Stimulated activated CD4-positive, alpha-beta T cell treated with anti-CD3 and anti-CD28 coated beads, Interleukin-15, amount 100 ng/mL, for 24 hours (primary cell): ENCODE results near the gene COG7.
"Not testable (repeated sequence)": the region's sequence is repeated elsewhere in the genome, so short reads cannot be mapped to it uniquely, and the experiment has no call there.

ENCODE experiments used
- DNase-seq: peaks from one replicate; pipeline ENCODE4 v3.0.0-alpha.2; 2020

COG7 gene

GRCh38 chr16:23408823-23409298 is 44.1 kb downstream of the COG7 start:
- no peak for DNase-seq

- no peak for DNase-seq
Observed at GRCh38 chr16:23408242-23408822, 44.7 kb downstream of the COG7 start.

GRCh38 chr16:23407436-23408127 is 45.4 kb downstream of the COG7 start:
- no peak for DNase-seq

GRCh38 chr16:23406546-23407240 is 46.3 kb downstream of the COG7 start:
- DNase-seq, result no peak

GRCh38 chr16:23406024-23406423 is 47.0 kb downstream of the COG7 start:
- DNase-seq, result no peak

- DNase-seq, result no peak
Observed at GRCh38 chr16:23403547-23403946, 49.4 kb downstream of the COG7 start.

GRCh38 chr16:23402100-23402499 is 50.9 kb downstream of the COG7 start:
- no peak for DNase-seq

- no peak for DNase-seq
Observed at GRCh38 chr16:23401139-23401538, 51.9 kb downstream of the COG7 start.

- not testable (repeated sequence) for DNase-seq
Observed at GRCh38 chr16:23400447-23400846, 52.5 kb downstream of the COG7 start.

- DNase-seq, result no peak
Observed at GRCh38 chr16:23398987-23399805, 53.8 kb downstream of the COG7 start.

GRCh38 chr16:23397464-23397863 is 55.5 kb downstream of the COG7 start:
- no peak for DNase-seq

- no peak for DNase-seq
Observed at GRCh38 chr16:23395732-23396131, 57.3 kb downstream of the COG7 start.

GRCh38 chr16:23394141-23394831 is 58.7 kb downstream of the COG7 start:
- no peak for DNase-seq

- DNase-seq, result no peak
Observed at GRCh38 chr16:23392223-23392600, 60.8 kb downstream of the COG7 start.

- DNase-seq, result no peak
Observed at GRCh38 chr16:23391381-23392222, 61.4 kb downstream of the COG7 start.

GRCh38 chr16:23389936-23390335 is 63.1 kb downstream of the COG7 start:
- not testable (repeated sequence) for DNase-seq

GRCh38 chr16:23389201-23389600 is 63.8 kb downstream of the COG7 start:
- DNase-seq, result no peak

GRCh38 chr16:23388786-23389185 is 64.2 kb downstream of the COG7 start:
- DNase-seq, result no peak

- DNase-seq, result no peak
Observed at GRCh38 chr16:23387666-23388065, 65.3 kb downstream of the COG7 start.

GRCh38 chr16:23385441-23385840 is 67.5 kb downstream of the COG7 start:
- DNase-seq, result no peak

GRCh38 chr16:23384878-23385277 is 68.1 kb downstream of the COG7 start:
- DNase-seq, result no peak

- DNase-seq, result no peak
Observed at GRCh38 chr16:23383881-23384280, 69.1 kb downstream of the COG7 start.
